Effector memory CD8-positive, alpha-beta T cell (primary cell): ENCODE results near the gene PTGIR.
A peak's percentile ranks its signal among the peaks of the same experiment; 100 is the strongest.

Experiments
- ATAC-seq: fragments of 150-1000 bp; cut with Tn5 transposase; replicated peaks from 2 replicates; pipeline ENCODE4 v1.10.0; 2021; ENCODE audit warnings: mild to moderate bottlenecking, moderate library complexity
- DNase-seq, 3 experiments: peaks; one replicate each; pipeline ENCODE4 v3.0.0; 2021
- H3K27ac Mint-ChIP-seq, 2 donors: one replicate each; pipeline ENCODE4 v1.8.0; 2022; ENCODE audit warnings: mild to moderate bottlenecking in 2 of 2, mixed read lengths in 2 of 2, moderate library complexity in 2 of 2
- H3K27me3 Mint-ChIP-seq, 2 donors: one replicate each; pipeline ENCODE4 v1.8.0; 2022; ENCODE audit warnings: mixed read lengths in 2 of 2
- H3K36me3 Mint-ChIP-seq: one replicate; pipeline ENCODE4 v1.8.0; 2022; ENCODE audit warnings: mild to moderate bottlenecking, moderate library complexity, mixed read lengths; ENCODE audit not compliant: insufficient read depth
- H3K4me1 Mint-ChIP-seq, 2 donors: one replicate each; pipeline ENCODE4 v1.8.0; 2022; ENCODE audit warnings: low read depth in 2 of 2, mixed read lengths in 2 of 2
- H3K4me3 Mint-ChIP-seq, 2 donors: one replicate each; pipeline ENCODE4 v1.8.0; 2022; ENCODE audit warnings: mild to moderate bottlenecking in 2 of 2, mixed read lengths in 2 of 2, moderate library complexity in 2 of 2
- H3K9me3 Mint-ChIP-seq, 2 donors: one replicate each; pipeline ENCODE4 v1.8.0; 2022; ENCODE audit warnings: mixed read lengths in 2 of 2

The PTGIR gene

DNA sequence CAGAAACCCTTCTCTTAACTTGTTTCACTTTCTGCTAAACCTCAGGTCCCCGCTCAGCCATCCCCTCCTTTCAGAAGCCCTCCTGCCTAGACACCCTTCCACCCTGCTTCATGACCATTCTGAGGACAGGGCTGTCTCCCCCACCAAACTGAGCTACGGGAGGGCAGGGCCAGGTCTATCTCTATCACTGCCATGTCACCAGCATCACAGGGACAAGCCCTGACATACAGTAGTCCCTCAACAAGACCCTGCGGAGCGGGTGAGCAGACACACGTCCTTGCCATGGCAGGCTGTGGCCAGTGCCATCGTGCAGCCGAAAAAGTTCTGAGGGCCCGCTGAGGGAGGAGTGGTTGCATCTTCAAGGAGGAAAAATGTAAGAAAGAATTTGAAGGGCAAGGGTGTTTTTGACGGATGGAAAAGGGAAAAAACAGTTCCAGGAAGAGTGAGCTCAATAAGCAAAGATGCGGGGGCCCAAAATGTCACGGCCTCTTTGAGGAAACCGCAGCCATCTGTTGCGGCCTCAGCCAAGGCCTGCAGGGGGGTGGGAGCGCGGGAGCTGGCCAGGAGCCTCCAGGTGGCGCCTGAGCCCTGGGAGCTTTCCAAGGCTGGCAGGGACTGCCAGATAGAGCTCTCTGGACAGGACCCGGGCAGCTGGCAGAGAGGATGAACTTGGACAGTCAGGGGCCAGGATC is 8.1 kb downstream of the PTGIR start:
- no peak for ATAC-seq
- Mint-ChIP-seq H3K4me1 (peaks cover 18 to 23% of the 10 kb centered on the region in 2 donors), H3K36me3 (no peaks in the 10 kb centered on the region), H3K27ac (peak overlapping the region in 1 of 2 donors; percentile 5), H3K27me3 (peaks cover 7 to 19% of the 10 kb centered on the region in 2 donors), H3K4me3 (no peak overlapping the region), H3K9me3 (no peaks in the 10 kb centered on the region)
- DNase-seq, result no peak

DNA sequence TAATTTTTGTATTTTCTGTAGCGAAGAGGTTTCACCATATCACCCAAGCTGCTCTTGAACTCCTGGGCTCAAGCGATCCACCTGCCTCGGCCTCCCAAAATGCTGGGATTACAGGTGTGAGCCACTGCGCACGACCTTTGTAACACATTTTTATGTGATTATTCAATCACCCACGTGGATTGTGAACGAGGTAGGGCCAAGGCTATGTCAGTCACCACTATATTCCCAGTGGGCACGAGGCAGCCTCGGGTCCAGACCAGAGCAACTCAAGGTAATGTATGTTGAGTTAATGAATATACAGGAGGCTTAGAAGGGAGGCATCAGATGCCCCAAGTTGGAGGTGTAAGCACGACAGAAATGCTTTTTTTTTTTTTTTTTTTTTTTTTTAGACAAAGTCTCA is 8.9 kb downstream of the PTGIR start:
- Mint-ChIP-seq H3K4me1 (peaks cover 26 to 31% of the 10 kb centered on the region in 2 donors), H3K36me3 (no peaks in the 10 kb centered on the region), H3K27me3 (peaks cover 0 to 11% of the 10 kb centered on the region in 2 donors), H3K4me3 (no peak overlapping the region), H3K9me3 (no peaks in the 10 kb centered on the region), H3K27ac (no peak overlapping the region)
- DNase-seq (no peak), ATAC-seq (no peak)

GRCh38 chr19:46614114-46614722 is 10.7 kb downstream of the PTGIR start:
- H3K27ac Mint-ChIP-seq, result peak overlapping the region in 1 of 2 donors; percentile 59
- DNase-seq (peak; percentile 75 to 80 (median 78)), ATAC-seq (peak; percentile 72)
- peak overlapping the region in 1 of 2 donors; percentile 14 for H3K4me3 Mint-ChIP-seq
- H3K9me3 Mint-ChIP-seq, result no peaks in the 10 kb centered on the region
- H3K27me3 Mint-ChIP-seq, result peaks cover 0 to 10% of the 10 kb centered on the region in 2 donors
- peaks cover 33 to 34% of the 10 kb centered on the region in 2 donors for H3K4me1 Mint-ChIP-seq
- peaks cover 14% of the 10 kb centered on the region for H3K36me3 Mint-ChIP-seq

DNA sequence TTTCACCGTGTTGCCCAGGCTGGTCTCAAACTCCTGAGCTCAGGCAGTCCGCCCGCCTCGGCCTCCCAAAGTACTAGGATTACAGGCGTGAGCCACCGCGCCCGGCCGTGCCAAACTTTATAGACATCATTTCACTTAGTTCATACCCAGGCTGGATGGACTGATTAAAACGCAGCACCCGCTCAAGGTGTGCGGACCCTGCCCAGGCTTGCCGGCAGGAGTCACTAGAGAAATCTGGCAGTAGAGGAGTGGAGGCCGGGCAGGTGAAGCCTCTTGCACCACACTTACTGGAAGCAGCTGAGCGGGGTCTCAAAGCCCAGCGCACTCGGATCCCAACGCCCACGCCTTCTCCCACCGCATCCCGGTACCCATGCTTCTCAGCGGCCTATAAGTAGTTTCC is 11.4 kb downstream of the PTGIR start:
- H3K27ac Mint-ChIP-seq, result peak overlapping the region in 1 of 2 donors; percentile 59
- H3K4me3 Mint-ChIP-seq, result no peak overlapping the region
- no peaks in the 10 kb centered on the region for H3K9me3 Mint-ChIP-seq

GRCh38 chr19:46611776-46612175 is 13.1 kb downstream of the PTGIR start:
- Mint-ChIP-seq H3K9me3 (no peaks in the 10 kb centered on the region), H3K36me3 (peaks cover 31% of the 10 kb centered on the region), H3K4me1 (peaks cover 35 to 37% of the 10 kb centered on the region in 2 donors), H3K27me3 (peaks cover 0 to 6% of the 10 kb centered on the region in 2 donors), H3K27ac (peak overlapping the region; percentile 85 to 89), H3K4me3 (peak overlapping the region; percentile 40 to 71)
- ATAC-seq (no peak), DNase-seq (no peak)

More for the DNA sequence above, 11.4 kb downstream of the PTGIR start:
- peaks cover 36 to 37% of the 10 kb centered on the region in 2 donors for H3K4me1 Mint-ChIP-seq
- no peak for ATAC-seq
- DNase-seq, result no peak
- H3K36me3 Mint-ChIP-seq, result peaks cover 19% of the 10 kb centered on the region
- H3K27me3 Mint-ChIP-seq, result peaks cover 0 to 10% of the 10 kb centered on the region in 2 donors

DNA sequence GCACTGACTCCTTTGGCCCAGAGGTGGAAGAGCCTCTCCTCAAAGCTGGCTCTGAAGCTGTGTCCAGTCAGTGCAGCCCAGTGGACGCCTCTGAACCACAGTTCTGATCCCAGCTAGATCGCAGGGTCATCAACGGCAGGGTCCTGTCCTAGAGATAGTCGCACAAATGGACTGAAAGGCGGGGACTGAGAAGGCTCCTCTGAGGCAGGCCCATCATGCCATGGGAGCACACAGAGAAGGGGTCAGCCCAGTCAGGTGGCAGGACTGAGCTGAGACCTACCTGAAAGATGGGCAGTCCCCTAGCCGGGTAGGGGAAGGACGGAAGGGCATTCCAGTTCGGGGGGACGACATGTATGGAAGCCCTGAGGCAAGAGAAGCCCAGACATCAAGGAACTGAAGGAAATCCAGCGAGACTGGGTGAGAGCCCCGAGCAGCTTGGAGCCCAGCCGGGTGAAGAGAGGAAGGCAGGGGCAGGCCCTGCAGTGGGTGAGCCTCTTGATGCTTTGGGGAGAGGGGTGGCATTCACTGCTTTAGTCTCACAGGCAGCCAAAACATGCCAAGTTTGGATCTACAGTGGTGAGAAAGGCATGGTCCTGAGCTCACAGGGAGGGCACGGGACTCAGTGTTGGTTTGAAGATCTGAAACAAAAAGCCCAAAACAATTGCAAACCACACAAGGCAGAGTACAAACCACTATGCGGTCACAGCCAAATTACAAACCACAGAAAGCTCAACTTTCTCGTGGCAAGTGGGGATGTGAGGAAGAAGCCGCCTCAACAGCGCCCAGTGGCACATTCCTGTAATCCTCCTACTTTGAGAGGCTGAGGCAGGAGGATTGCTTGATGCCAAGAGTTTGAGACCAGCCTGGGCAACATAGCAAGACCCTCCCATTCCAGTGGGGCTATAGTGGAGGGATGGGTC is 13.8 kb downstream of the PTGIR start:
- ATAC-seq (peak; percentile 35), DNase-seq (no peak)
- Mint-ChIP-seq H3K36me3 (peaks cover 32% of the 10 kb centered on the region), H3K4me3 (peak overlapping the region; percentile 40 to 71), H3K27ac (peak overlapping the region; percentile 85 to 89), H3K4me1 (peaks cover 36% of the 10 kb centered on the region in 2 donors), H3K27me3 (no peaks in the 10 kb centered on the region), H3K9me3 (no peaks in the 10 kb centered on the region)

DNA sequence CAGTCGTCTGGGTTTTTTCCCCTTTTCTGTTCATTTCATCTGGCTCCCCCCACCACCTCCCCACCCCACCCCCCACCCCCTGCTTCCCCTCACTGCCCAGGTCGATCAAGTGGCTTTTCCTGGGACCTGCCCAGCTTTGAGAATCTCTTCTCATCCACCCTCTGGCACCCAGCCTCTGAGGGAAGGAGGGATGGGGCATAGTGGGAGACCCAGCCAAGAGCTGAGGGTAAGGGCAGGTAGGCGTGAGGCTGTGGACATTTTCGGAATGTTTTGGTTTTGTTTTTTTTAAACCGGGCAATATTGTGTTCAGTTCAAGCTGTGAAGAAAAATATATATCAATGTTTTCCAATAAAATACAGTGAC is 14.5 kb downstream of the PTGIR start:
- Mint-ChIP-seq H3K9me3 (no peaks in the 10 kb centered on the region), H3K4me3 (peak overlapping the region in 1 of 2 donors; percentile 40), H3K27ac (peak overlapping the region in 1 of 2 donors; percentile 85), H3K27me3 (no peaks in the 10 kb centered on the region), H3K36me3 (peaks cover 37% of the 10 kb centered on the region), H3K4me1 (peaks cover 36 to 37% of the 10 kb centered on the region in 2 donors)
- DNase-seq (no peak), ATAC-seq (no peak)

- ATAC-seq, result no peak
- peaks cover 37% of the 10 kb centered on the region for H3K36me3 Mint-ChIP-seq
These were observed 15.1 kb downstream of the PTGIR start for GRCh38 chr19:46609511-46610412.

GRCh38 chr19:46608581-46609345 is 16.1 kb downstream of the PTGIR start:
- Mint-ChIP-seq H3K4me1 (peaks cover 36% of the 10 kb centered on the region in 2 donors), H3K27ac (no peak overlapping the region), H3K27me3 (no peaks in the 10 kb centered on the region), H3K36me3 (peaks cover 37% of the 10 kb centered on the region), H3K4me3 (no peak overlapping the region), H3K9me3 (no peaks in the 10 kb centered on the region)
- DNase-seq, result no peak
- no peak for ATAC-seq

More at GRCh38 chr19:46609511-46610412, 15.1 kb downstream of the PTGIR start:
- H3K4me3 Mint-ChIP-seq, result no peak overlapping the region
- no peak for DNase-seq
- no peaks in the 10 kb centered on the region for H3K27me3 Mint-ChIP-seq
- H3K4me1 Mint-ChIP-seq, result peaks cover 36 to 37% of the 10 kb centered on the region in 2 donors
- H3K27ac Mint-ChIP-seq, result peak overlapping the region; percentile 36 to 85
- no peaks in the 10 kb centered on the region for H3K9me3 Mint-ChIP-seq

GRCh38 chr19:46608178-46608577 is 16.7 kb downstream of the PTGIR start:
- Mint-ChIP-seq H3K36me3 (peaks cover 37% of the 10 kb centered on the region), H3K9me3 (no peaks in the 10 kb centered on the region), H3K27me3 (no peaks in the 10 kb centered on the region), H3K4me3 (no peak overlapping the region), H3K27ac (no peak overlapping the region), H3K4me1 (peaks cover 42% of the 10 kb centered on the region in 2 donors)
- no peak for DNase-seq
- ATAC-seq, result no peak

GRCh38 chr19:46607448-46607841 is 17.4 kb downstream of the PTGIR start:
- peaks cover 46% of the 10 kb centered on the region in 2 donors for H3K4me1 Mint-ChIP-seq
- DNase-seq (no peak), ATAC-seq (no peak)
- H3K9me3 Mint-ChIP-seq, result no peaks in the 10 kb centered on the region
- no peak overlapping the region for H3K27ac Mint-ChIP-seq
- H3K36me3 Mint-ChIP-seq, result peaks cover 39% of the 10 kb centered on the region
- H3K4me3 Mint-ChIP-seq, result no peak overlapping the region
- no peaks in the 10 kb centered on the region for H3K27me3 Mint-ChIP-seq
